22Rv1 (cell line): ENCODE results near the gene TREML4.

Source experiments
- H3K27ac ChIP-seq: fragments of 450-650 bp; 2 replicates; pipeline ENCODE4 v1.5.1; 2017
- CTCF ChIP-seq: fragments of 450-650 bp; IDR thresholded peaks from 2 replicates; pipeline ENCODE4 v1.5.1; 2017; ENCODE audit warnings: mild to moderate bottlenecking
- ZFX ChIP-seq: fragments of 450-650 bp; IDR thresholded peaks from 2 replicates; pipeline ENCODE4 v1.6.1; 2017; ENCODE audit warnings: antibody characterized with exemption, borderline replicate concordance

TREML4 gene

DNA sequence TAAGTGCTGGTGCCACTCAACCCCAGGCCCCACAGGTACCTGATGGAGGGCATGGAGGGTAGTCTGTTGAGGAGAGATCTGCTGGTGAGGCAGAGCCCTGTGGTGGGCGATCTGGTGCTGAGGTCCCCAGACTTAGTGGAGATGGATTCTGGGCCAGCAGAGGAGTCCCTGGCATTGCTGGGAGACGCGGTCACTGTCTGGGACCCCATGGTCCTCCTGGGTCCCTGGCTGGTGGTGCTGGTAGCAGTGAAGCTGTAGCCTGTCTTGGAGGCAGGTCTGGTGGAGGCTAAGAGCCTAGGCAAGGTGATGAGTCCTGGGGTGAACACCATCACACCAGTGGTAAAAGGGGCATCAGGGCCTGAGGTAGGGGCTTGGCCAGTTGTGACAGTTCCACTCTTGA, 33.8 kb upstream of the TREML4 start:
- H3K27ac ChIP-seq = no peak overlapping the region
- no peak for TF ChIP-seq CTCF
- no peak for TF ChIP-seq ZFX

GRCh38 chr6:41197234-41197633, 30.9 kb upstream of the TREML4 start:
- no peak overlapping the region for H3K27ac ChIP-seq
- TF ChIP-seq CTCF (no peak), ZFX (no peak)

DNA sequence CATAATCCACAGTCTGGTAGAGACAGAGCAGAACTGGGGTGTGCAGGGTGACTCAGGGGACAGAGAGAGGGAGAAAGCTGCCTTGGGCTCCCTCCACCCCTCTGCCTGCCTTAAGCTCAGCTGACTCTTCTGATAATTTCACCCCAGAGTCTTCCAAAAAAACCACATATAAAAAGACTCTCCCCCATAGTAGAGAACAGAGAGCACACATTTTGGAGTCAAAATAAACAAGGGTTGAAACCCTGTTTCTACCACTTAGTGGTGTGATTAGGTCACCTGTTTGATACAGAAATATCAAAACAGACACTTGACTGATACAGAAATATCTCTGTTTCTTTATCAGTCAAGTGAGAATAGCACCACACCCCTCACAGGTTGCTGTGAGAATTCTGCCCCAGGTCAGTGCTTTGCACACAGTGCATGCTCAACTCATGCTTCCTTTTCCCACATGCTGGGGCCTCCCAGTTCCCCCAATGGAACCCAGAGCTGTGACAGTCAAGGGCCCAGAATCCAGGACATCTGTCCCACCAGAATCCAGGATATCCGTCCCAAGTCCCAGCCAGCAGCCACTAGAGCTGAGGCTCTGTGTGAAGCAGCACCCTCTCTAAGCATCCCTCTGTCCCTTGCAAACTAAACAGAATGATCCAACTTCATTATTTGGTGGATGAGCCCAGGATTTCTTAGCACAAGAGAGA, 28.4 kb upstream of the TREML4 start:
- H3K27ac ChIP-seq = no peak overlapping the region
- TF ChIP-seq ZFX (no peak), CTCF (no peak)

GRCh38 chr6:41200296-41200900, 27.8 kb upstream of the TREML4 start:
- H3K27ac ChIP-seq = no peak overlapping the region
- TF ChIP-seq CTCF = no peak
- TF ChIP-seq ZFX = no peak

DNA sequence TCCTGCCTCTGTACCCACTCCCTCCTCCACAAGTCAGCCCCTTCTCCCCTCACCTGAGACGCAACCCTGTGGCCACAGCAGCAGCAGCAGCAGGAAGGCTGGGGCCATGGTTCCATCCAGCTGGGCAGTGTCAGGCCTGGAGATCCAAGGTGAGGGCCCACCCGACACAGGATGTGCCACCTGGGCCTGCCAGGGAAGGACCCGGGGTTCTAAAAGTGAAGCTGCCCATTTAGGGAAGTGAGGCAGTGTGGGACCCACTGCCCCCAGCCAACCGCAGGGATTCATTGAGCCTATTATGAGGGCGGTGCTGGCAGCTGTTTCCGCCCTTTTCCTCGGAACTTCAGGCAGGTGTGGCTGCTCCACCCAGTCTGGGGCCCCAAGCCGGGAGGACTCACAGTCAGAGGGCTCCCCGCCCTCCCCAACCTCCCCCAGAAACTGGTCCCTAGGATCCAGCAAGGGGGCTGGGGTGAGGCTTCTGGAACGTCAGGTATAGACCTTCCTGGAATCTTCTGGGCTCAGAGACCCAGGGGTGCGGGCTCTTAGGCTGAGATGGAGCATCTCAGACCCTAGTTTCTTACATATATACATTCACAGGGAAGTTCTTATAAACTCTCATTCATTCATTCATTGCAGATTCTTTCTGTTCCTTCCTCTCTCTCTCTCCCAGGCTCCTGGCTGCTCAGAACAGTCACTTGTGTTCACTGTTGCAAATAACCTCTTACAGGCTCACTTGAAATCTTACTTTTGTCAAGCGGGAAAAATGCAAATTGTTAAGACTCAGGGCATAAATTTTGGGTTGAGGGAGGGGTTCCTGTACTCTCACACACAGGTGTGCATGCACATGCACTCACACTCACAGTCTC, 27.0 kb upstream of the TREML4 start, which contains the start of gene TREML2:
Gene TREML2 (minus strand): TSS at position 249 of the 863 bp plus-strand sequence. CDS start 141 bp downstream, at position 108.
- TF ChIP-seq CTCF = no peak
- TF ChIP-seq ZFX = no peak
- H3K27ac ChIP-seq = no peak within 1 kb of the TSS

GRCh38 chr6:41201764-41202173, 26.4 kb upstream of the TREML4 start:
- no peak overlapping the region for H3K27ac ChIP-seq
- TF ChIP-seq ZFX = no peak
- no peak for TF ChIP-seq CTCF
